GM12873 (cell line): ENCODE data around the gene HPS1.

ENCODE experiments used
- TF ChIP-seq, protein P1 (sequence below): IDR thresholded peaks from 2 replicates; pipeline ENCODE4 v1.5.1; 2012; ENCODE audit warnings: low read depth, mild to moderate bottlenecking, moderate library complexity, low read length, control low read depth; ENCODE audit not compliant: insufficient read depth; ENCODE audit errors: missing control alignments

HPS1 gene

DNA sequence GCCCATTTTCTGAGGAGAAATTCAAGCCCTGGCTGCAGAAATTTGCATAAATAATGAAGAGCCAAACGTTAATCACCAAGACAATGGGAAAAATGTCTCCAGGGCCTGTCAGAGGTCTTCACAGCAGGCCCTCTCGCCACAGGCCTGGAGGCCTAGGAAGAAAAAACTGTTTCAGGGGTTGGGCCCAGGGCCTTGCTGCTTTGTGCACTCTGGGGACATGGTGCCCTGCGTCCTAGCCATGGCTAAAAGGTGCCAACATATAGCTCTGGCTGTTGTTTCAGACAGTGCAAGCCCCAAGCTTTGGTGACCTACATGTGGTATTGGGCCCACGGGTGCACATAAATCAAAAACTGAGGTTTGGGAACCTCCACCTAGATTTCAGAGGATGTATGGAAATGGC is 8.0 kb downstream of the HPS1 start:
- TF ChIP-seq, protein P1, sequence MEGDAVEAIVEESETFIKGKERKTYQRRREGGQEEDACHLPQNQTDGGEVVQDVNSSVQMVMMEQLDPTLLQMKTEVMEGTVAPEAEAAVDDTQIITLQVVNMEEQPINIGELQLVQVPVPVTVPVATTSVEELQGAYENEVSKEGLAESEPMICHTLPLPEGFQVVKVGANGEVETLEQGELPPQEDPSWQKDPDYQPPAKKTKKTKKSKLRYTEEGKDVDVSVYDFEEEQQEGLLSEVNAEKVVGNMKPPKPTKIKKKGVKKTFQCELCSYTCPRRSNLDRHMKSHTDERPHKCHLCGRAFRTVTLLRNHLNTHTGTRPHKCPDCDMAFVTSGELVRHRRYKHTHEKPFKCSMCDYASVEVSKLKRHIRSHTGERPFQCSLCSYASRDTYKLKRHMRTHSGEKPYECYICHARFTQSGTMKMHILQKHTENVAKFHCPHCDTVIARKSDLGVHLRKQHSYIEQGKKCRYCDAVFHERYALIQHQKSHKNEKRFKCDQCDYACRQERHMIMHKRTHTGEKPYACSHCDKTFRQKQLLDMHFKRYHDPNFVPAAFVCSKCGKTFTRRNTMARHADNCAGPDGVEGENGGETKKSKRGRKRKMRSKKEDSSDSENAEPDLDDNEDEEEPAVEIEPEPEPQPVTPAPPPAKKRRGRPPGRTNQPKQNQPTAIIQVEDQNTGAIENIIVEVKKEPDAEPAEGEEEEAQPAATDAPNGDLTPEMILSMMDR, result no peak

DNA sequence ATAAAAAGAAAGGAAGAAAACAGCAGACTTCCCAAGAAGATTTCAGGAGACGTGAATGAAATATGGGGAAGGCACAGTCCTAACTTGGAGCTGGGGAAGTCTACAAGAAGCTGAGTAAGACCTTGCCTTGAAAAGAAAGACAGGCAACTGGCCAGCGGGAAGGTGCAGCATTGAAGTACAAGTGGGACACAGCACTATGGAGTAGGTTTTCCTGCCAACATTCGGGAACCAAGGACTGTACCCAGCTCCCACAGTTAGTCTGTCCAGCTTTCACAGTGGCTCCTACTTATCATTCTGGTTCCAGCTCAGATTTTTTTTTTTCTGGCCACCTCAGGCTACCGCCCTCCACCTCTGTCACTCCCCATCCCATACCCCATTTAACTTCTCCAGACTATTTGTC is 10.0 kb downstream of the HPS1 start:
- TF ChIP-seq, protein P1, result no peak

DNA sequence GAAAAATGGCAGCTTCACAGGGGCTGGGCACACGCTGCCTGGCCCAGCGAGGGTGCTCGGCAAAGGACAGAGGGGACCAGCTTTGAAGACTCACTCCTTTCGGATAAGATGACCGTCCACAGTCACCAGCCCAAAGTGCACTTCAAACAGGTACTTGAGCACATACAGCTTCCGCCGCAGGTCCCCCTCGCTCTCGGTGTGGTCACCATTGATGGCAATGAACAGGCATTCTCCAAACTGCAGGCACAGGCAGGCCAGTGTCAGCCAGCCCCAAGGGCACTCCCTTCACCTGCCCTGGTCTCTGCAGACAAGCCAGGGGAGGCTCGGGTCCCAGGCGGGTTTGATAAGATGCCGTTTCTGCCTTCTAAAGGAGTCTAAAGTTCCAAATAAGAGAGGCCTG is 11.6 kb downstream of the HPS1 start:
- TF ChIP-seq, protein P1, result no peak

DNA sequence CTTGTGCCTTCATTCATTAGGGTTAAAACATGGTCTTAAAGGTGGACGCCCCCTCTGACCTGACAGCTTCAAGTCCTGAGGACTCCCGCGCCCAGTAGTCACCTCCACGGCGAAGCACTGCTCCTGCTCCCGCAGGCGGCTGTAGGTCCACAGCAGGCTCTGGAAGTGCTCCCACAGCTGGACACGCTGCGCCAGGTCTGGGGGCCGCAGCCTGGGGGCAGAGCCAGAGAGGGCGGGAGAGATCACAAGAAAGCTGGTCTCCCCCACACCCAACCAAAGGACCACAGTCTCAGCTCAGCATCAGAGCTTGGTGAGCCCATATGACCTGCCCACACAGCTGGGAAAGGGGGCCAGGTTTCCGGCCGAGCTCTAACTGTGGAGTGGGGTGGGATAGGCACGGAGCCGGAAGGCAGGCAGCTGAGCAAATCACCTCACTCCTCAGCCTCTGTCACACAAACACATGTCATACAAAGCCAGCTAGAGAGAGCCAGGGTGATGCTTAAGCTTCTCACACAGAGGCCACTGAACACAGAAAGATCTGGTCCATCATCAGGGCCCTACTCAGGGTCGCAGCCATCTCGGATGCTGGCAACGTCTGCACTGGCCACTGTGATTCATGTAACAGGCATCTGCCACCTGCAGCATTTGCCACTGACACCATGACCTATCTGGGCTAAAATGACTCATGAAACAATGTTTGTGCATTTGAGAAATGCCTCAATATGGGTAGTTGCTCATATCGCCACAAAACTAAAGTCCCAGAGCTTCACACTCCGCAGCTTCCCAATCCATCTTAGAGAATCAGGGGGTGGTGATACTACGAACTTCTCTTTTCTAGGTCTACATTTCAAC is 12.6 kb downstream of the HPS1 start:
- TF ChIP-seq, protein P1, result no peak

DNA sequence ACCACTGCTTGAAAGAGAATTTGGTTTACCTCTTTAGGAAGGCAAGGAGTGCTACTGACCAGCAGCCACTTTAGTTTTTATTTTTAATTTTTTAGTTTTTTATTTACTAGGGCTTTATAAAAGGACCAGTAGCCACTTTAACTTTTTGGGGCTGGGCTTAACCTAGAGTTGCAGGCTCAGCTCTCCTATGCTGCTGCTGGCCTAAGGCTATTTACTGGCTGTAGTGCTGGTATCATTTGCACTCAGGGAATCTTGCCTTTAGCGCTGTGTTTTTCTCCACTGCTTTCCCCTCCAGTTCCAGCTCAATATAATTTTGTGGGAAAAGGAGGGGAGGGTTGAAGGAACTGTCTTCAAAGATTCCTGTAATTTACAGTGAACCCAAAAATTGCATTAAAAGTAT is 13.4 kb downstream of the HPS1 start:
- TF ChIP-seq, protein P1, result no peak

DNA sequence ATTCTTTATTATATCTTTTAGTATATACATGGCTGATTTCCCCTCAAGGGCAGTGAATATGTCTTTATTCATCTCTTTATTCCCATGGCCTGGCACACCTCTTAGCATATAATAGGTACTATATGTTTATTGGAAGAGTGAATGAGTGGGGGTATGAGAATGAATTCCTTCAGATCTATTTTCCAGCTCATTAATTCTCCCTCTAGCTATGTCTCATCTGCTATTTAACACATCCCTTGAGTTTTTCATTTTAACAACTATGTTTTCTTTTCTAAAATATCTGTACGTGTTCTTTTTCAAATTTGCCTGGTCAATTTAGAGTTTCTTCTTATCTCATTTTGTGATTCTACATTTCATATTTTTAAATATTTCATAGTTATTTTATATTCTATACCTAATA is 14.4 kb downstream of the HPS1 start:
- TF ChIP-seq, protein P1, result no peak

DNA sequence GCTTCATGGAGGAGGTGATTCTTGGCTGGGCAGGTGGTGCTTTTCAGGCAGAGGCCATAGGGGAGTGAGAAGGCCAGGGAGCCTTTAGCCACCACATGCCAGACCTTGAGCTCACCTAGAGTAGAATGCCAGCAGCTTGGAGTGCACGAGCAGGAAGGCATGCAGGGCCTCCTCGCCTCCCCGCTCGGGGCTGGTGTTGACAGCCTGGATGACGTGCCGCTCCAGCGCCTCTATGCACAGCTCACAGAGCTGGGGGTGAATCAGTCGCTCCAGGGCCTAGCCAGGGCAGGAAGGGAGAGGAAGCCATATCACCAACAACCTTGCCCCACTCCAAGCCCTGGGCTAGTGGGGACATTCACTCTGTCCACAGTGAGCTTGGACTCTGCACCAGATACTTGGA is 15.7 kb downstream of the HPS1 start:
- TF ChIP-seq, protein P1, result no peak

DNA sequence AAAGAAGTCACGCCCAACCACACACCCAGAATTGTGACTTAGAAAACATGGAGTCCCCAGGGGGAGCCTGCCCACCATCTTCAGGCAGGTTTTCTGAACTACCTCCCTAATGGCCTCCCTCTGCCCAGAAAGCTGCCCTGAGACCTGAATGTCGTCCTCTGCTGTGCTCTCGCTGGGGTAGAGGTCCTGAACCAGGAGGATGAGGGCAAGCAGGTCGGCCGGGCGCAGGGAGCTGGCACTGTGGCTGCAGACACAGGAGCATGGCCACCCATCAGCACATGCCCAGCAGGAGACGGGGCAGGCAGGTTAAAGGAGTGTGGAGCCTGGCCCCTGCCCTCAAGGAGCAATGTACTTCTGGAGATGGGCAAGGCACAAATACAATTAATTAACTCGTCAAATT is 16.3 kb downstream of the HPS1 start:
- TF ChIP-seq, protein P1, result no peak
